GF-D8 (cell line): ENCODE measurements around the gene LGR4.
"Not testable (repeated sequence)": the region's sequence is repeated elsewhere in the genome, so short reads cannot be mapped to it uniquely, and the experiment has no call there.

Experiments used
- DNase-seq: peaks from one replicate; lab custom pipeline; 2025; lab: John Stamatoyannopoulos, UW

The LGR4 gene

DNA sequence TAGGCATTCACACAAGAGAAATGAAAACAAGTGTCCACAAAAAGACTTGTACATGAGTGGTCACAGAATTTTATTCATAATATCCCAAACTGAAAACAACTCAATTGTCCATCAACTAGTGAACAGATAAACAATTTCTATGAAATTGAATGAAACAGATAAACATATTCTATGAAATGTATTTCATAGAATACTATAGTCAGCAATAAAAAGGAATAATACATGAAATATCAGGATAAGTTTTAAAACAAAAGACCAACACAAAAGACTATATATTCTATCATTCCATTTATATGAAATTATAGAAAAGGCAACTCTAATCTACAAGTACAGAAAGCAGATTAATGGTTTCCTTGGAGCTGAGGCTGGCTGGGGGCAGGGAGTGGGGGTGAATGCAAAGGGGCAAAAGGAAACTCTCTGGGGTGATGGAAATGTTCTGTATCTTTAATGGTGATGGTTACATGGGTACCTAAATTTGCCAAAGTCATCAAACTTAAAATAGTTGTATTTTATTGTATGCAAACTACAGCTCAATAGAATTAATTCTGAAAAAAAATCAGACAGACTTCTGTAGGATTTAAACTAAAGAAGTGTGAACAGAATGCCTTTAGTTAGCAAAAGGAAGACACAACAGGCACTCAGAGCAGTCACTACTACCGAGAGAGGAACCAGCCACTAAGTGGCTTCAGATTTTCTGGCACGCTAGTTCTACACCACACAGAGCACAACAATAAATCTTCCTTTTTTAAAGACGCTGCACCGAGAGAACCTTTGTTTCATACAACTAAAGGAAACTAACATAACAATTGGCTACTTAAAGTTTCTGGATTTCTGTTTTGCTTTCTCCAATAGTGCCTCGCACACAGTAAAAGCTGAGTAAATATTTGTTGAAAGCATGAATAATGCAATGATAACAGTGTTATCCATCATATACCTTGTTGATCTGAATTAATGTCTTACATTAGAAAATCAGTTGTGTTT, 124.9 kb downstream of the LGR4 start:
- DNase-seq, result no peak

DNA sequence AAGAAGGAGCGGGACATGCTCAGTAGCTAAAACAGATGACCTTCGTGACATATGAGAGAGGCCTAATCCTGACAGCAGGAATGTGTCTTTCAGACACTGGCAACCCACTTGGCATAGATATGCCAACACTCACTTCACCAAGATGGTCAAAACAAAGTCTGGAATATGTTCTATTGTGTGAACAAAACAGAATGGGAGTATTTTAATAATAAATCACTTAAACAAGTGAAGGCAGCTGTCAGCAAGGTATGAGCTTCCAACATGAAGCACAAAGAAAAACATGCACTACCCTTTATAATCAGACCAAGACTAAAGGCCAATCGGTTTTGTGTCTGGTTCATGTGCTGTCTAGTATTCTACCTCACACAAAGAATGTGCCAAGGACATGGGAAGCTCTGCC, 132.6 kb downstream of the LGR4 start:
- no peak for DNase-seq

DNA sequence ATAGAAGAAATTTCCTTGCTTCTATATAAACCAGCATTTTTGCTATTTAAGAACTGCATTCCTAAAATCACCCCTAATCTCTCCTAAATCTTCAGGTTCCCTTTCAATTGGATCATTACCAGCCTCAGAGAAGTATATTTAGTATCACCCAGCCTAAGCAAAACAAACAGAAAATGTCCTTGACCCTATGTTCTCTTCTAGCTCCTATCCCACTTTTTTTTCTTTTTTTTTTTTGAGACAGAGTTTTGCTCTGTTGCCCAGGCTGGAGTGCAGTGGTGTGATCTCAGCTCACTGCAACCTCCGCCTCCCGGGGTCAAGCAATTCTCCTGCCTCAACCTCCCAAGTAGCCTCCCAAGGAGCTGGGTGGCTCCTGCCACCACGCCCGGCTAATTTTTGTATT, 137.8 kb downstream of the LGR4 start:
- DNase-seq, result not testable (repeated sequence)

DNA sequence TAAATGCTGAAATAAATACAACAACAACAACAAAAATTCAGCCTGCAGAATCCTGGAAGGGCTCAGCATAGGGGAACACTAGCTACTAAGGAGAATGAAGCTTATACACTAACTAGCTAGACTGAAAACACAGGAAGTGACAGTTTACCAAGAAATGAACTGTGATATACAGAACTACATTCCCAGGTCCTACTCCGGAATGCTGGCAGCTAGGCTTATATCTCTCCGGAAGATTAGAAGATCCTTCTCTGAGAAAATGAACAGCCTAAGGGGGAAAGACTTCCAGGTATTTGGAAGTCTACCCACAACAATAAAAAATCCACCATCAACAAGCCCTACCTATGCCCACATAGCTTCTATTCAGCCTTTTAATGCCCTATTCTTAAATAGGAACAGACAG, 140.6 kb downstream of the LGR4 start:
- no peak for DNase-seq

DNA sequence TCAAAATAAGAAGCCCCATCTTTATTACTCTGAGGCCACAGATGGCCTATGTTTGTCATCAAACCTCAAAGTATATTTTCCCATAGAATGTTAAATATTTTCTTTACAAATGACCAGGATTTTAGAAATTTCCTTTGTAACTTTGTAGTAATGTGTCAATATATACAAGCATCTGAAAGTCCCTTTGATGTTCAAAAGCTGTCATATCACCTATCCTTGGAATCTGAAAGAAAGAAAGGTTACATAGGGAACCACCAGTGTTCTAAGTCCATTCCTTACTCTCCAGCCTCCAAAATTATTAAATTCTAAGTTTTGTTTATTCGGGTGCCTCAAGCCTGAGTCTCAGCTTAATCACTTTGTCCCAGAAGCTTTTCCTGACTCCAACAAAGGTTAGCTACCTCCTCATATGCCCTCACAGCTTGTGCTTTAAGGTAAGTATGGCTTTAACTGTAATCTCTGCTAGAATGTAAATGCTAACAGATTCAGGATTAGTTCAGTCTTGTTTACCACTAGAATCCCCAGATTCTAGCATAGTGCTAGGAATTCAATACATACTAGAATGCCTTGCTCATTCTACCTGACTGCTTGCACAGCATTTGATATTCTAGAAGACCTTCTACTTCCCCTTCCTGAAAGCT, 141.8 kb downstream of the LGR4 start:
- DNase-seq, result no peak

DNA sequence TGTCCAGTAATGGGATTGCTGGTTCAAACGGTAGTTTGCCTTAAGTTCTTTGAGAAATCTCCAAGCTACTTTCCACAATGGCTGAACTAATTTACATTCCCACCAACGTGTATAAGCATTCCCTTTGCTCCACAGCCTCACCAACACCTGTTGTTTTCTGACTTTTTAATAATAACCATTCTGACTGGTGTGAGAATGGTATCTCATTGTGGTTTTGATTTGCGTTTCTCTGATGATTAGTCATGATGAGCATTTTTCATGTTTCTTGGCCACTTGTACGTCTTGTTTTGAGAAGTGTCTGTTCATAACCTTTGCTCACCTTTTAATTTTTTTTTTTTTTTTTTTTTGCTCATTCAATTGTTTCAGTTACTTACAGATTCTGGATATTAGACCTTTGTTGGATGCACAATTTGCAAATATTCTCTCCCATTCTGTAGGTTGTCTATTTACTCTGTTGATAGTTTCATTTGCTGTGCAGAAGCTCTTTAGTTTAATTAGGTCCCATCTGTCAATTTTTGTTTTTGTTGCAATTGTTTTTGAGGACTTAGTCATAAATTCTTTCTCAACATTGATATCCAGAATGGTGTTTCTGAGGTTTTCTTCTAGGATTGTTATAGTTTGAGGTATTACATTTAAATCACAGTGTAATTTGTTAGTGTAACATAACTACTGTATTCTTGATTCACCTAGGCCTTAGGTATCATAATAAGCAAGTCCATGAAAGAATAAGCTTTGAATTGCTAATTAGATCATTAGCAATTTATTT, 142.5 kb downstream of the LGR4 start:
- DNase-seq, result no peak

DNA sequence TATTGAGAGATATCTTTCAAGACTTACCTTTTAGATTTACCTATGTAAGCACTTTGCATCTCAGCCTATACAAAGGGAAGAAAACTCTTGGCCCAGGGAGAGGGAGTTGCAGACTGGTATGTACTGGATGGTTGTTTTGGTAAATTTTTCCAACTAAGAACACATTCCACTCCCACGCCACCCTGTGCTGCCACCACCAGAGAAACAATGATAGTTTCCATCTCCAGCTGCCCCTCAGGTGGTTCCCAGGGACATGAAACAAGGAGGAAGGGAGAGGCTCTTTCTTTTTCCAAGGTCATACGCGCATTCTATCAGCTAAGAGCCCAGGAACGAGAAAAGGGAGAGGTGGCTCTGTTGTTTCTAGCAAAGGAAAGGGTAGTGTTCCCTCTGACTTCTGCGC, 144.0 kb downstream of the LGR4 start:
- DNase-seq, result no peak

DNA sequence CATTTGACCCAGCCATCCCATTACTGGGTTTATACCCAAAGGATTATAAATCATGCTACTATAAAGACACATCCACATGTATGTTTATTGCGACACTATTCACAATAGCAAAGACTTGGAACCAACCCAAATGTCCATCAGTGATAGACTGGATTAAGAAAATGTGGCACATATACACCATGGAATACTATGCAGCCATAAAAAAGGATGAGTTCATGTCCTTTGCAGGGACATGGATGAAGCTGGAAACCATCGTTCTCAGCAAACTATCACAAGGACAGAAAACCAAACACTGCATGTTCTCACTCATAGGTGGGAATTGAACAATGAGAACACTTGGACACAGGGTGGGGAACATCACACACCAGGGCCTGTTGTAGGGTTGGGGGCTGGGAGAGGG, 145.5 kb downstream of the LGR4 start:
- DNase-seq, result not testable (repeated sequence)

DNA sequence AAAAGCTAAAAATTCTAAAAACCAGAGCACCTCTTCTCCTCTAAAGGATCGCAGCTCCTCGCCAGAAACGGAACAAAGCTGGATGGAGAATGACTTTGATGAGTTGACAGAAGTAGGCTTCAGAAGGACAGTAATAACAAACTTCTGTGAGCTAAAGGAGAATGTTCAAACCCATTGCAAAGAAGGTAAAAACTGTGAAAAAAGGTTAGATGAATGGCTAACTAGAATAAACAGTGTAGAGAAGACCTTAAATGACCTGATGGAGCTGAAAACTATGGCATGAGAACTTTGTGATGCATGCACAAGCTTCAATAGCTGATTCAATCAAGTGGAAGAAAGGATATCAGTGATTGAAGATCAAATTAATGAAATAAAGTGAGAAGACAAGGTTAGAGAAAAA, 150.4 kb downstream of the LGR4 start:
- not testable (repeated sequence) for DNase-seq

DNA sequence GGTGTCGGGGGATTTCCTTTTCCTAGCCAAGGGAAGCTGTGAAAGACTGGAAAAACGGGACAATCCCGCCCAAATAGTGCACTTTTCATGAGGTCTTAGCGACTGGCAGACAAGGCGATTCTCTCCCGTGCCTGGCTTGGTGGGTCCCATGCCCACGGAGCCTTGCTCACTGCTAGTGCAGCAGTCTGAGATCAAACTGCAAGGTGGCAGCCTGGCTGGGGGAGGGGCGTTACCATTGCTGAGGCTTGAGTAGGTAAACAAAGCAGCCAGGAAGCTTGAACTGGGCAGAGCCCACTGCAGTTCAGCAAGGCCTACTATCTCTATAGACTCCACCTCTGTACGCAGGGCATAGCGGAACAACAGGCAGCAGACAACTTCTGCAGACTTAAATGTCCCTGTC, 151.2 kb downstream of the LGR4 start:
- DNase-seq, result not testable (repeated sequence)

DNA sequence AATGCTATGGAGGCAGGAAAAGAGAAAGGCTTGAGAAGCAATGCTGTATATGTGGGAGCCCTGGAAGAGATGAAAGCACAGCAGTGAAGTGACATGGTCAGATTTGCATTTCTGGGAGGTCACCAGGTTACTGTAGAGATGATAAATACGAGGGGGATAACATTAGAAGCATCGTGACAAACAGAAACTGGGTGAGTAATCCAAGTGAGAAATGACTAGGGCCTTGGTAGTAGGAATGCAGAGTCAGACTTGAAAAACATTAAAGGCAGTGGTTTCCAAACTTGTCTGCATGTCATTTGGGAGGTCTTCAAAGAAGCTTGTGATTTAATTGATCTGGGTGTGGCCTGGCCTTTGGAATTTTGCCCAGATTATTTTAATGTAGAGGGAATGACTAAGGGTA, 153.5 kb downstream of the LGR4 start:
- no peak for DNase-seq

DNA sequence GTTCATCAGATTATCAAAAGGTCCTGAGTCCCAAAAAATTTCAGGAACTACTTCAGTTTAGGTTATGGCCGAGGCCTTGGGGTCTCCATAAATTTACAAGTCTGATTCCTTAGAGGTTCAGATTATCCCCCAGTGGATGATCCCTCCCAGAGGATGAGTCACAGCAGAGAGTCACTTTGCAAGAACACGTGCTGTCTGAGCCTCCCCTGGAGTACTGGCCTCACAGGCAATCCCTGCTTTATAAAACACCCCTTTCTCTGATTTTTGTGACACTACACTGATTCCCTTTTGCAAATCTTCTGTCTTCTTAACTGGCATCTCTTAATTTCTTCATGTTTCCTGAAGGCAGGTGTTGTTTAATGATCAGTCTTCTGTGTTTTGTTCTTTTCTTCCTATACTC, 154.8 kb downstream of the LGR4 start:
- no peak for DNase-seq
